ENCODE data around the gene WASF3.

WASF3 gene

DNA sequence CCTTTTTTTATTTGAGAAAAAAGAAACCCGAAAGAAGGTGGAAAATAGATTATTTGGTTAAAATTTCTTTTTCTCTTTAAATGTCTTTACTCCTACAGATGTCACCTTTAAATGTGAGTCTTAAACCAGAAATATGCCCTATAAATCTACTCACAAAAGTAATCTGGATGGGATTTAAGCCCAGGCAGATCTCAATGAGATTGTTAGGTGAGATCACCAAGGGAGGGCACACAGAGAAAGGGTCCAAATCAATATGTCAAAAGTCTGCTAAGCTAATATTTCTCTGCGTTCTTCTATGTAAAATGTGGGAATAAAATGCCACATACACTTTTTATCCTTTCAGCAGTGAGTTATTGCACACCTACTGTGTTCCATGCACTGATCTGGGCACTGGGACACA is 32.9 kb downstream of the WASF3 start:
- no peak for DNase-seq (ENCODE audit: low read depth)

DNA sequence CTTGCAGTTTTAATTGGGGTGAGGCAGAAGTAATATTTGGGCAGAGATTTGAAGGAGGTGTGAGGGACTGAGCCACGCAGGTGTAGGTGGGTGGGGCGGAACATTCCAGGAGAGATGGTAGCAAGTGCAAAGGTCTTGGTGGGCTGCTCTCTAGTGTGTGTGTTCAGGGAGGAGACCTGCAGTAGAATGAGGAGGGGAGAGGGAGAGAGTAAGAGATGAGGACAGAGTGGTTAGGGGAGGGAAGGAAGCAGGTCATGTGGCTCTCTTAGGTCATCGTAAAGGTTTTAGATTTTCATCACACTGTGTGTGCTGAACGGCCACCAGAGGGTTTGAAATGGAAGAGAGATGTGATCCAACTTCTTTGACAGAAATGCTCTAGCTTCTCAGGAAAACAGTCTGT is 33.5 kb downstream of the WASF3 start:
- no peak for DNase-seq (ENCODE audit: low read depth)

DNA sequence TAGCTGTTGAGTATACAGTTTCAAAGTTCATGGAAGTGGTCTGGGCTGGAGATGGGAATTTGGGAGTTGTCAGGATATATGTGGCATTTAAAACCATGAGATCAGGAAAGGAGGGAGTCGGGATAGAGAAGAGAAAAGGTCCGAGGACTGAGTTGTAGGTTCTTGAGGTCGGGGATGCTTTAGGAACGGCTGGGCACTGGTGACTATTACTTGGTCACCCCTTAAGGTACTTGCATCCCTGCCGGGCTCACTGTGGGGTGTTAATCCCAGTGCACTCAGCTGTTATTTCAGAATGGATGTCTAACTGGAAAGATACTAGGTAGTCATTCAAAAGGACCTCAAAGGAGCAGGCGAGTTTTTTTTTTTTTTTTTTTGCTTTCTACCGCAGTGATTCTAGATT is 34.2 kb downstream of the WASF3 start:
- no peak for DNase-seq (ENCODE audit: low read depth)

DNA sequence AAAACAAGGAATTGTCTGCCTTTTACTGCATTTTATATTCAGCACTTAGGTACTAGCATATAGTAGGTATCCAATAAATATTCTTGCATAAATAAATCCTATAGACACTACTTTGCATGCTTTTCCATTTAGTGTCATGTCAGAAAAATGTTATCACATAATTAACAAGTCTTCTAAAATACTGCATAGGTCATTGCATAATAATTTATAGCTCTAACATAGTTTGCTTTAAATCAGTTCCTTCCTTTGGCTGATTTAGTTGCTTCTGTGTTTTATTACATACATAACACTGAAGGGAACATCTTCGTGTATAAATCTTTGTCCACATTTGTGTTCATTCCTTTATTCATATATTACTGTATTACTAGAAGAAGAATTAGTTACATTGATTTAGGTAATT is 36.2 kb downstream of the WASF3 start:
- no peak for DNase-seq (ENCODE audit: low read depth)

DNA sequence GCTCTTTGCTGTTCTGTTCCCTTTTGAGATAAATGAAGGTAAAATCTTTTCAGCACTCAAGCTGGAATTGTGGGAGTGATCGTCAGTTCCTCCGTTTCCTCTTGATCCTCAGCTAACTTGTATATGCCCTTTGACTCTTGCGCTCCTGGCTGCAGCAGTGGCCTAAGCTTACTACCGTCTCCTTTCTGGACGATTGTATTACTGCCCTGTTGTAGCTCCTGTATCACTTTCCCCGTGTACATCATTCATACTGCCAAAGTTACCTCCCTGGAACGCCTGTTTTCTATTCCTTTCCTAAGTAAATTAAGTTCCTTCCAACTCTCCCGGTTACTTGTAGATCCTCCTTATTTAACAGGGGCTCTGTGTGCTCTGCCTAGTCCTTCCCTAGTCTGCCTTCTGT is 36.9 kb downstream of the WASF3 start:
- no peak for DNase-seq (ENCODE audit: low read depth)

DNA sequence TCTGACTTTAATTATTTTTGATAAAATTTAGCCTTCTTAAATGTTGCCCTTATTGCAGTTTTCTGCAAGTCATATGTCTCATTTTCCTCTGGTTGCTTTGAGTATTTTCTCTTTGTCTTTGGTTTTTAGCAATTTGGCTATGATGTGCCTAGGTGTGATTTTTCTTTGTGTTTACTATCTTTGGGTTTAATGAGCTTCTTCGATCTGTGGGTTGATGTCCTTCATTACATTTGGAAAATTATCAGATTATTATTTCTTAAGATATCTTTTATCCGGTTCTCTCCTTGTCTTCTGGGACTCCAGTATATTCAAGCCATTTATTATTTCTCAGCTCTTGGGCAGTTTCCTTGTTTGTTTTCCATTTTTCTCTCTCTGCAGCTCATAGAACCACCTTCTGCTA is 39.0 kb downstream of the WASF3 start:
- no peak for DNase-seq (ENCODE audit: low read depth)

DNA sequence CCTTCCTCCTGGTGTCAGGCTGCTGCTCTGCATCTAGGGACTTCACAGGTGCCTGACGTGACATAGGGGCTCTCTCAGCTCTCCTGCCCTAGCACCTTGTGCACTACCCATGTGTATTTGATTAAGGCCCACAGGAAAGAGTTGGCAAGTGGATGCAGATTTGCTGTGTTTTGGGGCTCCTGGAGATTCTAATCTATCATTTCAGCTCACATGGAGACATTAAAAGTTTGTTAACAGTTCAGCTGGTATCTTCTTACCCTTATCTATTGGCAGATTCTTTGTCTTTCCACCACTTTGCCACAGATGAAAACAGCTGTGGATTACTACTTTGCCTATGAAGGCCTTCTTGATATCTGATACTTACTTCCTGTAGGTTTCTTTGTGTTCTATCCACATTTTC is 41.9 kb downstream of the WASF3 start:
- DNase-seq (ENCODE audit: low read depth) = no peak

DNA sequence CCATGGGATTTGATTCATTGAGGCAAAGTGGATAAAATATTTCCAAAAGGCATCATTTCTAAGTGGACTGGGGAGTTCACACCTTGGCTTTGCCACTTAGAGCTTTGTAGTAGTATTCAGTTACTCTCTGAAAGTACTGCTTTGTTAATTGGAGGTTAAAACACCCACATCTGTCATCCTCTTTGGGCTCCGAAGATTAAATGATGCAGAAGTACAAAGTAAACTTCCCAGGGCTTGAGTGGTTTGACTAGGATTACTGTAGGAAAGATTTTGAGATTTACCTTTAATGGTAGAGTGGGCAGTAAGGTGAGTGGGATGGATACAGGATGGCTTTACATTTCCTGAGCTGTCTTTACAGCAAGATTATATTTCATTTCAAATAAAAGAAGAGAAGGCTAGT is 42.4 kb downstream of the WASF3 start:
- no peak for DNase-seq (ENCODE audit: low read depth)

DNA sequence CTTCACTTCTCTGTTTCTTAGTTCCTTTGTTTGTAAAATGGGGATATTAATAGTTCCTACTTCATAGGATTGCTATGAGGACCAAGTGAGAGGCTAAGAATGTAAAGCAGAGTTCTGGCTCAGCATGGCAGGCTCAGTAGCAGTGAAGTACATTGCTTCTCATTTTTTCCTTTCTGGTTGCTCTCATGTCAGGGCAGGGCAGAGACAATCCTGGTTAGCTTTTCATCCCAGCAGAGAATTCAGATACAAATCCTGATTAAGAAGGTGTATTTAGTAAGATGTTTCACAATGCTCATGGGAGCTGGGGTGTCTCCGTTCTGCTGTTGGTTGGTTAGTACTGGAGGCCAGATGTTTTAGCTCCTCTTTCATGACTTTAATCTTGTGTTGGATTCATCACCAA is 42.9 kb downstream of the WASF3 start:
- peak; percentile 10 for DNase-seq (ENCODE audit: low read depth)

DNA sequence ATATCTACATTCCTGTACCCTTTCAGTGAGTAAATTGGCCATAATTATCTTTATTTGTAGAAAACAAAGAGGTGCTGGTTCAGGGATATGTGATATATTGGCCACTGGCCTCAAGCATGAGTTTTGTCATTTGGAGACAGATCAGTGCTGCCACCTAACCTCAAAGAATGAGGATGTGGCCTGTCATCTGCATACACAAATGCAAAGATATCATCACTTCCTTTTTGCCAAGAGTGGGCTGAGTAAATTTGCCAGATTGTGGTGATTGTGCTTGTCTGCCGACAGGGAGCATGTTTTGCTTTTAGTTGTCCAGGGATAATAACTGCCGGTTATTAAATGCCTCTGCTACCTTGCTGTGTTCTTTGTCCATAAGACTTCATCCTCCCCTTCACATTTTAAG is 44.2 kb downstream of the WASF3 start:
- DNase-seq (ENCODE audit: low read depth) = peak; percentile 84

DNA sequence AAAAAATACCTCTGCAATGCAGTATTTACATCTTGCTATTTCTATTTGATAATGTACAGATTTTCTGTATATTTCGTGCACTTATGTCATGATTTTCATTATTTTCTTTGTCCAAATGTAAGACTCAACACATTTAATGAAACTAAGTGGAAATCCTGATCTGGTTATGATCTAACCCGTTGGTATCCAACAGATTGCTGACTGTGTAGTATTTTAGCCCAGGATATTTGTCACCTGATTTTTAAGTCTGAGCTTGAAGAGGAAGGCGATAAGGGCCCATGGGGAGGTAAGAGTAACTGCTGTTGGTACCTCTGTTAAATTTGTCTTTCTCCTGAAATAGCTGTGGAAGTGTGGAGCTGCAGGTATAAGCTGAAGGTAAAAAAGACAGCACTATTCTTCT is 45.3 kb downstream of the WASF3 start:
- DNase-seq (ENCODE audit: low read depth) = no peak

DNA sequence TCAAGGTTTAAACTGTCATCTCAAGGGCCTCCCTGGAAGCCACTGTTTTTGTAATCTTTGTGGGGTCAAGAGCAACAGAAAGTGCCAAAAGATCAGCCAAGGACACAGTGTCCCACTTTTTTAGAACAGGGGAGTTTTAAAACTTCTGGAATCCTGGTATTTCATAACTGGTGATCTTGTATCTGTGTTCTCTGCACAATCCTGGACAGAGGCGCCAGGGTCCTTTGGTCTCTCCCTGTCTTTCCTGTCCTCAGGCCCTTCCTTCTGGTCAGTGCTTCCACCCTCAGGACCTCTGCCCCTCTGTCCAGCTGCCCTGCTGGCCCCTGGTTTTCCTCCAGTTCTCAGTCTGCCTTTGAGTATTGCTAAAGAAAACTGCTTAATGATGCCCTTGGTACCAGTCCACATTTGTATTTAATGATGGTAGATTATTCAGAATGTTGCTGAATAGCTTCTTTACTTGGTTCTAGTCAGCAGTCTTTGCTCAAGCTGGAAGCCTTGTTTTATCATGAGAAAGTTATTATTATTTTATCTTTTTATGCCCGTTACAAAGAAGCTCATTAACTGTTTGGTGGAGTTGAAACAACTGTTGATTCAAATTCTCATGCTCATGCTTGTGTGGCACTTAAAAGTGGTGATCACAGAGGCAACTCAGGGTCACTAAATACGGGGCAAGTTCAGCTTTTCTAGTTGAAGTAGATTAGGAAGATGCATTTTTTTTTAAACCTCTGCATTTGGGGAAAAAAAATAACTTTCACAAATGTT is 47.5 kb downstream of the WASF3 start:
- DNase-seq (ENCODE audit: low read depth) = no peak

DNA sequence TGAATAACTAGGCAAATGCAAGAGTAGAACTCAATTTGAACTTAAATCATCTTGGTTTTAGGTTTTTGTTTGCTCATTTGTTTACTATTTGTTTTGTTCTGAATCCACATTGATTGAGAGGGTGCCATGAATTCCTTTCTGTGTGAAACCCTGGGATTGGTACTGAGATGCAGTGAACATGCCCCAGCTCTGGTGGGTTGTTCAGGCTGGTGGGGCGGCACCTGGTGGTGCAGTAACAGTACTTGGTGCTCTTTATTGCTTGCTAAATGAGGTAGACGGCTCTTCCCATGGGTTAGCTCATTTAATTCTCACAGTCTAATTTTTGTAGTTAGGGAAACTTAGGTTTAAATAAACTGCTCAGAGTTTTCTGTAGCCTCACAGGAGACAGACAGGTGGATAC is 48.4 kb downstream of the WASF3 start:
- DNase-seq (ENCODE audit: low read depth) = peak; percentile 21

DNA sequence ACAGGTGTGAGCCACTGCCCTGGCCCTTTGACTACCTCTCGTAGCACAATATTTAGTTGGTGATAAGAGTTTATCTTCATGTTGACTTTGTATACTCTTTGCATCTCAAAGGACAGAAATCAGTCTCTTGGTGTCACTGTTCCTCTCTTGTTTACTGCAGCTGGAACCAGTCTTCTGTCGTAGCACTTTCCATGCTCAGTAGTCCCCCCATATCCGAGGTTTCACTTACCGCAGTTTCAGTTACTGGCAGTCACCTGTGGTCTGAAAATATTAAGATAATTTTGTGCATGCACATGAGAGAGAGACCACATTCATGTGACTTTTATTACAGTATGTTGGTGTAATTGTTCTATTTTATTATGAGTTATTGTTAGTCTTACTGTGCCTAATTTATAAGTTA is 49.1 kb downstream of the WASF3 start:
- DNase-seq (ENCODE audit: low read depth) = no peak

DNA sequence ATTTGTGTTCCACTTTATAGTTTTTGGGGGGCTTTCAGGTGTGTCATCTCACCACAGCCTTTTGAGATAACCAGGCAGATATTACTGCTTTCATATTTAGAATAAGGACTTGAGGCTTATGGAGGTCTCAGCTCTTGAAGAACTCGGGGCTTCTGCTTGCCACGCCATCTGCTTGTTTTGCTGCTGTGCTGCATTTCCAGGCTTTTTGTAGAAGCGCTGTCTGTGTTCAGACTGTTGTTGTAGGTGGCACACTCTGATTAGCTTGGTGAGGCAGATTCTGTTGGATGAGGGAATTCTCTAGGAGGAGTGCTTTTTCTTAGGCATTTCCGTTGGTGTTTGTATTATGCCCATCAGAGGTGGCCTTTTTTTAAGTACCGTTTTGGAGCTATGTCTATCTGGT is 57.2 kb downstream of the WASF3 start:
- no peak for DNase-seq (ENCODE audit: low read depth)

DNA sequence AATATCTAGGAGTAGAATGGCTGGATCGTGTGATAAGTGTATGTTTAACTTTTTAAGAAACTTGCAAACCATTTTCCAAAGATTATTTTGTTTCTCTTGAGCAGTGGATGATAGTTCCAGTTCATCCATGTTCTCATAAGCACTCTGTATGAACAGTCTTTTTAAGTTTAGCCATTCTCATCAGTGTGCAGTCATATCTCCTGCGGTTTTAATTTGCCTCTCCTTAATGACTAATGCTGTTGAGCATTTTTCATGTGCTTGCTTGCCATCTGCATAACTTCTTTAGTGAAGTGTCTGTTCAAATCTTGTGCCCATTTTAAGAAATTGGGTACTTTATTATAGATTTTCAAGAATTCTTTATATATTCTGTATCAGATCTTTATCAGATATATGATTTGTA is 58.6 kb downstream of the WASF3 start:
- DNase-seq (ENCODE audit: low read depth) = peak; percentile 88

DNA sequence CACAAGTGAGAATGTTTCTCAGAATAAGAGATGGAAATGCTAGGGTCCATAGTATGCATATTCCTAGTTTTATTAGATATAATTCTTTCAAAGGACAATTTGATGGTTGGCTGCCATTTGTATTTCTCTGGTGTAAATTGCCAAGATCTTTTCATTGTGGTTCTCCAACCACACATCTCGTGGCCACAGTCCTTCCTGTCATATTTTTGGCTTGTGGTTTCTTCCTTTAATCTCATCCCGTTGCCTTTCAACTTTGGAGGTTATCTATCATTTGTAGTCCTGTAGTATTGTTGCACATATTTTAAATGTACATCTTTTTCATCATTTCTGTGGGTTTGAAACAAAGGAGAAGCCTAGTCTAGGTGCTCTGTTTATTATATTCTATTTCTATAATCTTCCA is 61.2 kb downstream of the WASF3 start:
- peak; percentile 6 for DNase-seq (ENCODE audit: low read depth)

DNA sequence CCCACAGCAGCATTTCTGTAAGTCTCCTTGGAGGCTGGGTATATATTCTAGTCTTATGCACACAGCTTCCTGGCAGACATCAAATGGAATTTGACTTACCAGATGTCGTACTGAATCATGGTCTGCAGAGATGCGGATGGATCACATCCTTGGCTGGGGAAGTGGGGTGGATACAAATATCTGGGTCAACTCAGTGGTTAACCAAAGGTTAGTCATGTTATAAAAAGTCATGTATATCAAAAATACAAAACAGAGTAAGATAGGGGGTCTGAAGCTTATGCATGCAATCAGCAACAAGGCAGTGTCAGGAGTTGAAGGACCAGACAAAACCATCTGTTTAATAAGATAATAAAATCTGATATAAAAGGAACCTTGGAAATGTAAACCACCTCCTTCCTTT is 61.9 kb downstream of the WASF3 start:
- DNase-seq (ENCODE audit: low read depth) = peak; percentile 94

DNA sequence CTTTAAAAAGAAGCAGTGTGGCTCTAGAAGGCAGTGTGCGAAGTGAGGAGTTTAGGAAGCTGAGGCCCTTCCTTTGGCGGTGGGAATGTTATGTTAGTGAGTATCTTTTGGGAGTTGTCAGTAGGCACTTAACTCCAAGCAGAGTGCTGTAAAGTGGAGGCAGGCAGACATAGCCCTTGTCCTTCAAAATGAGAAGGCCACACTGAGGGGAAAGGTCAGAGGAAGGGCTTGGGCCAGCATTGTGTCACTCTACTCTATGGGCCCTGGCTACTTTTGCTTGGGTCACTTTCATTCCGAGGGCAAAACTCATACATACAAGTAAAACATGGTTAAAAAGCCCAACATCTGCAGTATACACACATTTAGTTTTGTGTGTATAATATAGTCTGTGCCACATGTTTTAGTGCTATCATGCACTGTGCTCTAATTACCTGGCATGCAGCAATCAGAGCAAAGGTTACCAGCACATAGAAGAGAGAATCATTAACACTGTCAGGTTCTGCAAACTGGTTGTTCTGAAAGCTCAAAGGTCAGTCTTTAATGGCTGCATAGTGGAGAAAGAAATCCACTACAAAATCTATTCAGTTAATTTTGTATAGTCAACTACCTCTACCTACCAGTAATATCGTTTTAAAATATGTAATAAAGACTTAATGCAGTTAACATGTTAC is 64.4 kb downstream of the WASF3 start:
- no peak for DNase-seq (ENCODE audit: low read depth)

DNA sequence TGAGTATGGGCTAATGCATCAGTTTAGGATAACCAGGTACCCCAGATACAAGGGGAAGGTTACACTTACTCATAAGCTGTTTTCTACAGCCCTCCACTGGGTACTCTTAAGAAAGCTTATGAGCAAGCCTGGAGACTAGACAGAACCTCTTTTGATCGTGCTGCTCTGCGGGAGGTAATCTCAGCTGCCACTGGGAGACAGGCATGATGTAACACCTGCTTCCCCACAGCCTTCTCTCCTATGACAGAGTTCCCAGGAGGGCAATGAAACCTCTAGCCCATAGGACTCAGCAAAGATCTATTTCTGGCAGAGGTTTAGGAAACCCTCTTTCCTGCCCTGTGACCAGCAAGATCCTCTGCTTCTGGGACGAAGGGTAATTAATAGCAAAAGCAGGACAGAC is 65.6 kb downstream of the WASF3 start:
- DNase-seq (ENCODE audit: low read depth) = no peak

DNA sequence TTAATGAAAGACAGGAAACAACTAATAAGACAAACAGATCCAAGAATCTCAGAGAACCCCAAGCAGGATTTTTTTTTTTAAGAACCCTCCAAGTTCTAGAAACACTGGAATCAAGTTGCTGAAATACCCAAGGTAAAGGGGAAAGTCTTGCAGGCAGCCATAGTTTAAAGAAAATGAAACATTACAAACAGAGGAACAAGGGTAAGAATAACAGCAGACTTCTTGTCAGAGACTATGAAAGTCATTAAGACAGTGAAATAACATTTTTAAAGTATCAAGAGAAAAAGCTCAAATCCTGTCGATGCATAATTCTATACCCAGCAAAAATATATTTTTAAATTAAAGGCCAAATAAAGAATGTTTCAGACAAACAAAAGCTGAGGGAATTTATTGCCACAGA is 67.1 kb downstream of the WASF3 start:
- DNase-seq (ENCODE audit: low read depth) = no peak

DNA sequence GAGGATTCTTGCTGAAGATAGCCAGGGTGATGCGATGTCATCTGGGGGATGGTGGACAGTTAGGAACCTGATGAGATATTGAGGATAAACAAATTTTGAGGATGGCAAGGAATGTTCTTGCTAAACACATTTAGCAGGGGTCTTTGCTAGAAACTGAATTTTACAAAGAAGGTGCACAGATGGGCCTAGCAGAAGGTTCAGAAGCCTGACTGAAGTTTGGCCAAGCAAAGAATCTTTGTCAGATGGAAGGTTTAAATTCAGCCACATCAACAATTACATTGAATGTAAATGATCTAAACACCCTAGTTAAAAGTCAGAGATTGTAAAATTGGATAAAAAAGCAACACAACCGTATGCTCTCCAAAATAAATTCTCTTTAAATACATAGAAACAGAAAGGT is 68.8 kb downstream of the WASF3 start:
- no peak for DNase-seq (ENCODE audit: low read depth)

DNA sequence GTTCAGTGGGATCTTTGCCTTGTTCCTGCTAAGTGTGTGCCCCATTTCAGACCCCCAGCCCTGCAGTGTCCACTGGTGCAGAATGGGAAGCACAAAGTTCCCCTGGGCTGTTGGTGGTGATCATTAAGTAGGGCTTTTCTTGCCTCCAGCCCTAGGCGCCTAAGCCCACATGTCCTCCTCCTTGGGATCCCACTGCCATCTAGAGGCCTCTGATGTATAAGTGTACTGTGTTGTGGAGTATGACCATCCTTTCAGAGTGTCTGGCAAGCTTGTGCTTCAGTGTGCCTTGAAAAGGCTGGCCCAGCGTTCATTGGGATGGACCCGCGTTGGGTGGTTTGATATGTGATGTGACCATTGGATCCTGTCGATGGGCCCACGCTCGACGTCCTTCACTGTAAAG is 71.2 kb downstream of the WASF3 start:
- peak; percentile 56 for DNase-seq (ENCODE audit: low read depth)

DNA sequence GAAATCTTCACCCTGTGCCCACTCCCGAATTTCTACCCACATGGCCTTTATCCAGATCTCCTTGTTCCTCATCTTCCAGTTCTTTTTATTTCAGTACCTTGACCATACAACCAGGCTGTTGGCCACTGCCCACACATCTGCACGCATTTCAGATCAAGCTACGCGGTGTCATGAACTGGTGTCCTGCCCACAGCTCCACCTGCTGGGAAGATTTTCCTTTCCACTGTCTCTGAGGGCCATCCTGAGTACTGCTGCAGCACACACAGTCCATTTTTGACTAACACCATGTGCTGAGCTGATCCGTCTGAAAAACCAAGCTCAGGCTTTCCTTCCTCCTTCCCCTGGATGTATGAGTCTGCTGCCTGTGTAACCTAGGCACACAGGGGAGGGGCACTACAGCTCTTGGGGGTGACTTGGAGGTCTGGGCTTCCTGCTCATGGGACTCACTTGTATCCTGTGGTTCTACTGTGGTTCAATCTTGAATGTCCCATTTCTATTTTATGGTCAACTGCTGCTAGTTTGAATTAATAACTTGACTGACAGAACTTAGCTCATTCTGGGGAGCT is 71.9 kb downstream of the WASF3 start:
- DNase-seq (ENCODE audit: low read depth) = peak; percentile 38

Measured in ELR (cell line).